ENCODE measurements around the gene EFNB2. TPM values are rescaled to one million over a fixed set of nuclear protein-coding genes. Genes with fewer than 3 reads are reported as not detected.

Gene EFNB2
- total and polyA plus RNA-seq, 2 of the 13 experiments (the other 11 are each of a cell fraction or from before 2014, with no cell fraction given): 0.11 to 0.20 TPM

GRCh38 chr13:106533943-106534638 lies 1.4 kb downstream of the EFNB2 start:
- FAIRE-seq: no peak
- Histone ChIP-seq H3K4me2 (ENCODE audit: low read depth, low read length) (0 out of 2 replicates have a peak overlapping the region, but pooled peaks have one; percentile 58), H2AFZ (ENCODE audit: low read length) (no peak overlapping the region), H3K4me3 (replicated peaks in 1 of 3; ENCODE audit: insufficient read depth in 1 of 3, low read depth in 2 of 3, low read length in 3 of 3) (no peak overlapping the region), H3K4me1 (ENCODE audit: insufficient read depth, low read length) (peaks cover 15% of the 10 kb centered on the region), H3K9ac (ENCODE audit: insufficient read depth, low read depth, low read length) (no peak overlapping the region), H3K36me3 (replicated peaks in 1 of 2; ENCODE audit: control insufficient read depth in 1 of 2, insufficient read depth in 2 of 2, low read length in 2 of 2) (no peaks in the 10 kb centered on the region), H4K20me1 (ENCODE audit: insufficient read depth, low read length) (no peaks in the 10 kb centered on the region), H3K27me3 (ENCODE audit: control insufficient read depth in 1 of 2, insufficient read depth in 2 of 2, low read length in 2 of 2) (peaks cover 2 to 16% of the 10 kb centered on the region in 2 experiments; a peak in 2 of 5 replicates), H3K79me2 (ENCODE audit: insufficient read depth, low read length) (no peaks in the 10 kb centered on the region), H3K9me3 (ENCODE audit: low read length) (no peaks in the 10 kb centered on the region), H3K27ac (ENCODE audit: extremely low read length, insufficient read depth, low read length) (no peak overlapping the region)
- in situ Hi-C loops (cut with HindIII; ENCODE audit: extremely low pct_ligation_motif_present, low pct_unique_long_range_greater_than_20kb): loop anchor here (10.0 to 25.0 kb wide), 3 partner anchors 581 to 1972 kb away; no protein-coding TSS in a partner anchor
- ATAC-seq: no peak
- POLR2A ChIA-PET: no interaction called here
- DNase-seq (ENCODE audit: low spot score): no peak
- WGBS (ENCODE audit: low lambda C conversion rate): 66% methylated on average over 38 of the region's 66 CpGs
- intact Hi-C loops (cut with micrococcal nuclease; ENCODE audit: unreplicated experiment): loop anchor here (10.0 kb wide), 3 partner anchors 381 to 1959 kb away; no protein-coding TSS in a partner anchor
- no peak for TF ChIP-seq HDAC1 (CRISPR knock-in tag; IDR thresholded peaks at IDR 0.05)
- TF ChIP-seq EZH2 (conservative IDR thresholded peaks at IDR 0.05; ENCODE audit: low read depth, low read length): peak; percentile 57; the same call in 1 of the 2 replicates
- CTCF ChIA-PET (ENCODE audit: low intra/inter-chr PET ratio, low total read pairs): interaction anchor here (1.4 kb wide), 1 partner anchor 1123 kb away, joined by 3 read pairs; no protein-coding TSS in a partner anchor
- BruUV-seq (replicated peaks): no TSS peak

GRCh38 chr13:106533101-106533942 lies 2.1 kb downstream of the EFNB2 start:
- Histone ChIP-seq H3K36me3 (replicated peaks in 1 of 2; ENCODE audit: control insufficient read depth in 1 of 2, insufficient read depth in 2 of 2, low read length in 2 of 2) (no peaks in the 10 kb centered on the region), H3K9ac (ENCODE audit: insufficient read depth, low read depth, low read length) (no peak overlapping the region), H4K20me1 (ENCODE audit: insufficient read depth, low read length) (no peaks in the 10 kb centered on the region), H3K79me2 (ENCODE audit: insufficient read depth, low read length) (no peaks in the 10 kb centered on the region), H3K27ac (ENCODE audit: extremely low read length, insufficient read depth, low read length) (no peak overlapping the region), H3K4me2 (ENCODE audit: low read depth, low read length) (peak overlapping the region; percentile 58; the same call in 1 of the 2 replicates), H3K4me3 (replicated peaks in 1 of 3; ENCODE audit: insufficient read depth in 1 of 3, low read depth in 2 of 3, low read length in 3 of 3) (no peak overlapping the region), H2AFZ (ENCODE audit: low read length) (no peak overlapping the region), H3K27me3 (ENCODE audit: control insufficient read depth in 1 of 2, insufficient read depth in 2 of 2, low read length in 2 of 2) (peaks cover 2 to 16% of the 10 kb centered on the region in 2 experiments; a peak in 2 of 5 replicates), H3K9me3 (ENCODE audit: low read length) (no peaks in the 10 kb centered on the region), H3K4me1 (ENCODE audit: insufficient read depth, low read length) (peaks cover 15% of the 10 kb centered on the region)
- intact Hi-C loops (cut with micrococcal nuclease; ENCODE audit: unreplicated experiment) (loop anchor here (10.0 kb wide), 3 partner anchors 381 to 1959 kb away; no protein-coding TSS in a partner anchor), in situ Hi-C loops (cut with HindIII; ENCODE audit: extremely low pct_ligation_motif_present, low pct_unique_long_range_greater_than_20kb) (loop anchor here (10.0 to 25.0 kb wide), 3 partner anchors 581 to 1971 kb away; no protein-coding TSS in a partner anchor)
- DNase-seq (ENCODE audit: low spot score) (peak; percentile 21), FAIRE-seq (no peak), ATAC-seq (peak; percentile 68)
- 22% methylated on average over 20 of the region's 44 CpGs for WGBS (ENCODE audit: low lambda C conversion rate)
- ChIA-PET CTCF (ENCODE audit: low intra/inter-chr PET ratio, low total read pairs) (interaction anchor here (1.4 kb wide), 1 partner anchor 1122 kb away, joined by 3 read pairs; no protein-coding TSS in a partner anchor), POLR2A (no interaction called here)
- BruUV-seq (replicated peaks): no TSS peak
- TF ChIP-seq MEIS1 (CRISPR knock-in tag; IDR thresholded peaks at IDR 0.05; ENCODE audit: borderline replicate concordance): no peak
- TF ChIP-seq ZNF550 (CRISPR knock-in tag; IDR thresholded peaks at IDR 0.05; ENCODE audit: borderline replicate concordance): no peak
- peak; percentile 43 for TF ChIP-seq GABPB1 (CRISPR knock-in tag; IDR thresholded peaks at IDR 0.05)
- peak; percentile 63; the same call in 1 of the 2 replicates for TF ChIP-seq KDM2A (CRISPR knock-in tag; IDR thresholded peaks at IDR 0.05; ENCODE audit: borderline replicate concordance, low read depth)
- no peak for TF ChIP-seq SIN3A (IDR thresholded peaks at IDR 0.05; ENCODE audit: borderline replicate concordance, low read depth, low read length)
- TF ChIP-seq HNRNPLL (IDR thresholded peaks at IDR 0.05; ENCODE audit: low read depth, low read length, poor library complexity, severe bottlenecking): peak; percentile 46
- 0 out of 2 replicates have a peak, but pooled peaks have one; percentile 27 for TF ChIP-seq EZH2 (conservative IDR thresholded peaks at IDR 0.05; ENCODE audit: low read depth, low read length)
- TF ChIP-seq, protein P1, sequence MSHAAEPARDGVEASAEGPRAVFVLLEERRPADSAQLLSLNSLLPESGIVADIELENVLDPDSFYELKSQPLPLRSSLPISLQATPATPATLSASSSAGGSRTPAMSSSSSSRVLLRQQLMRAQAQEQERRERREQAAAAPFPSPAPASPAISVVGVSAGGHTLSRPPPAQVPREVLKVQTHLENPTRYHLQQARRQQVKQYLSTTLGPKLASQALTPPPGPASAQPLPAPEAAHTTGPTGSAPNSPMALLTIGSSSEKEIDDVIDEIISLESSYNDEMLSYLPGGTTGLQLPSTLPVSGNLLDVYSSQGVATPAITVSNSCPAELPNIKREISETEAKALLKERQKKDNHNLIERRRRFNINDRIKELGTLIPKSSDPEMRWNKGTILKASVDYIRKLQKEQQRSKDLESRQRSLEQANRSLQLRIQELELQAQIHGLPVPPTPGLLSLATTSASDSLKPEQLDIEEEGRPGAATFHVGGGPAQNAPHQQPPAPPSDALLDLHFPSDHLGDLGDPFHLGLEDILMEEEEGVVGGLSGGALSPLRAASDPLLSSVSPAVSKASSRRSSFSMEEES (CRISPR knock-in tag; IDR thresholded peaks at IDR 0.05): no peak
